K562 (cell line): ENCODE results near the gene TMEM147. TPM values are rescaled to one million over a fixed set of nuclear protein-coding genes. Genes with fewer than 3 reads are reported as not detected.

Experiments
- ATAC-seq: fragments of 200-7000 bp; cut with Tn5 transposase; 3 replicates; pipeline ENCODE4 v1.9.1; 2020; ENCODE audit warnings: moderate library complexity
- BruUV-seq: library from RNA; stranded (reverse); fragments of 400-500 nt; replicated peaks from 2 replicates; lab custom pipeline; 2021; lab: Mats Ljungman, UMichigan
- CTCF ChIA-PET: fragments of 300-600 bp; formaldehyde crosslinking; extraction: SDS; loops from one replicate; lab custom pipeline; 2021; ENCODE audit warnings: low intra/inter-chr PET ratio; lab: Yijun Ruan, JAX
- POLR2A ChIA-PET: fragments of 300-600, 350-650 bp; sonication (Branson Sonifier 250); formaldehyde crosslinking; extraction: SDS; loops from one replicate; lab custom pipeline; 2021; ENCODE audit warnings: antibody characterized with exemption, inconsistent platforms; lab: Yijun Ruan, JAX
- DNase-seq, 4 experiments: peaks; one replicate each; pipeline versions ENCODE4 v3.0.0 to v3.0.0-alpha.2; 2011 to 2018; ENCODE audit warnings: low spot score in 3 of 4, mixed read lengths in 3 of 4; ENCODE audit errors: extremely low read depth in 1 of 4
- FAIRE-seq: peaks from 2 replicates; lab custom pipeline; 2011; peaks lifted over from hg19 to GRCh38; lab: Jason Lieb, UNC
- H2AFZ ChIP-seq: 2 replicates; pipeline ENCODE4 v1.6.0; 2011; ENCODE audit warnings: low read depth, low read length, control low read depth, inconsistent platforms
- H3K27ac ChIP-seq: fragments of 200-600 bp; 3 replicates; pipeline ENCODE4 v1.8.0; 2011; ENCODE audit warnings: low read depth, mild to moderate bottlenecking, control low read depth, inconsistent platforms, low read length, moderate library complexity, mixed read lengths; ENCODE audit errors: extremely low read depth
- H3K27me3 ChIP-seq, 2 experiments: fragments of 300-600 bp in 1 of 2; 2 replicates in 1 of 2; 3 replicates in 1 of 2; pipeline versions ENCODE4 v1.6.0 to v1.8.0; 2011; ENCODE audit warnings: inconsistent platforms in 2 of 2, low read length in 2 of 2, mild to moderate bottlenecking in 1 of 2, mixed read lengths in 1 of 2, moderate library complexity in 1 of 2; ENCODE audit not compliant: control insufficient read depth in 2 of 2, insufficient read depth in 2 of 2
- H3K36me3 ChIP-seq: fragments of 300-600 bp; 3 replicates; pipeline ENCODE4 v1.8.0; 2011; ENCODE audit warnings: mild to moderate bottlenecking, low read length, inconsistent platforms; ENCODE audit not compliant: control insufficient read depth, insufficient read depth
- H3K4me1 ChIP-seq, 2 experiments: fragments of 200-600 bp in 1 of 2; replicated peaks in 1 of 2; 2 replicates in 1 of 2; 3 replicates in 1 of 2; pipeline versions ENCODE4 v1.5.1 to v1.8.0; 2011; ENCODE audit warnings: inconsistent platforms in 2 of 2, low read length in 2 of 2, mild to moderate bottlenecking in 1 of 2, mixed read lengths in 1 of 2, moderate library complexity in 1 of 2; ENCODE audit not compliant: control insufficient read depth in 2 of 2, insufficient read depth in 2 of 2
- H3K4me2 ChIP-seq: 2 replicates; pipeline ENCODE4 v1.6.1; 2011; ENCODE audit warnings: low read length, control low read depth, inconsistent platforms, mixed read lengths; ENCODE audit not compliant: insufficient read depth
- H3K4me3 ChIP-seq: fragments of 200-600 bp; sonication (generic), shearing (Covaris generic); 2 replicates; pipeline ENCODE4 v1.5.1; 2016; ENCODE audit warnings: control low read depth, inconsistent platforms
- H3K79me2 ChIP-seq: fragments of 200-600 bp; 3 replicates; pipeline ENCODE4 v1.8.0; 2011; ENCODE audit warnings: low read length, inconsistent platforms; ENCODE audit not compliant: control insufficient read depth, insufficient read depth
- H3K9ac ChIP-seq, 2 experiments: 2 replicates each; pipeline versions ENCODE4 v1.6.0 to v1.6.1; 2011; ENCODE audit warnings: low read depth in 2 of 2, low read length in 2 of 2, control low read depth in 1 of 2, inconsistent platforms in 1 of 2, mild to moderate bottlenecking in 1 of 2, mixed read lengths in 1 of 2; ENCODE audit not compliant: insufficient read depth in 1 of 2
- H3K9me1 ChIP-seq: one replicate; pipeline ENCODE4 v1.6.0; 2011; ENCODE audit warnings: inconsistent platforms, mild to moderate bottlenecking, low read length, moderate library complexity; ENCODE audit not compliant: control insufficient read depth, insufficient read depth
- H3K9me3 ChIP-seq: replicated peaks from 2 replicates; pipeline ENCODE4 v1.5.1; 2011; ENCODE audit warnings: low read depth, low read length, inconsistent platforms; ENCODE audit not compliant: control insufficient read depth, insufficient read depth
- H4K20me1 ChIP-seq: replicated peaks from 2 replicates; pipeline ENCODE4 v1.6.1; 2011; ENCODE audit warnings: low read length, inconsistent platforms, mixed read lengths; ENCODE audit not compliant: control insufficient read depth, insufficient read depth
- CHD2 ChIP-seq: IDR thresholded peaks from 2 replicates; pipeline ENCODE4 v1.6.1; 2011; ENCODE audit warnings: low read depth, low read length
- CREBBP ChIP-seq: IDR thresholded peaks from one replicate; pipeline ENCODE4 v1.6.1; 2012; ENCODE audit warnings: low read depth, mild to moderate bottlenecking, control low read depth, inconsistent platforms, low read length
- GTF2E2 ChIP-seq: fragments of 200-800 bp; sonication (Bioruptor generic); IDR thresholded peaks from 2 replicates; pipeline ENCODE4 v1.6.1; 2016; ENCODE audit warnings: missing genetic modification characterization, missing compliant biosample characterization
- LEF1 ChIP-seq: fragments of 450-650 bp; IDR thresholded peaks from 2 replicates; pipeline ENCODE4 v1.6.1; 2016; ENCODE audit warnings: mild to moderate bottlenecking
- SPI1 ChIP-seq: IDR thresholded peaks from 2 replicates; pipeline ENCODE4 v1.6.1; 2011; ENCODE audit warnings: low read depth, low read length, control low read depth, borderline replicate concordance
- ZNF224 ChIP-seq: sonication (generic); formaldehyde crosslinking; IDR thresholded peaks from 2 replicates; pipeline ENCODE4 v1.8.0; 2022; ENCODE audit warnings: mild to moderate bottlenecking, missing genetic modification reagents
- WGBS: fragments of 100-300 bp; shearing (Covaris generic); methylation state at CpG from one replicate; pipeline ENCODE4 v1.1.6; 2016; ENCODE audit warnings: low coverage, mixed read lengths; ENCODE audit not compliant: insufficient coverage; ENCODE audit errors: missing lambda C conversion rate; 5-methylcytosine and 5-hydroxymethylcytosine counted together
- in situ Hi-C: fragments of 300-500 bp; cut with MboI; formaldehyde crosslinking; loops from 4 replicates; pipeline ENCODE4 v1.15.0; 2018; ENCODE audit warnings: inconsistent platforms, mixed read lengths
- intact Hi-C: fragments of 100-400 bp; cut with micrococcal nuclease; formaldehyde crosslinking; loops from 2 replicates; pipeline ENCODE4 v1.14.2; 2022
- polyA plus RNA-seq, 8 experiments: library from polyadenylated mRNA; depleted of rRNA in 4 of 8; stranded (reverse) in 5 of 8; unstranded in 3 of 8; fragments of >200 nt; fragmentation: Nextera tagmentation in 2 of 8; fragmentation: Illumina TruSeq in 1 of 8; extraction: Ambion mirVana in 2 of 8; extraction: Trizol in 1 of 8; gene quantifications; 2 replicates each; pipeline versions ENCODE4 v1.2.1 to v1.2.3, GENCODE V29; 2011 to 2014; ENCODE audit warnings: inconsistent platforms in 1 of 8, missing spikeins in 1 of 8
- total RNA-seq, 7 experiments: library from RNA; depleted of rRNA in 6 of 7; stranded (reverse); fragments of >200 nt in 6 of 7; fragmentation: Illumina TruSeq in 2 of 7; extraction: Trizol in 2 of 7; gene quantifications; 2 replicates each; pipeline versions ENCODE4 v1.2.1 to v1.2.3, GENCODE V29; 2011 to 2021; ENCODE audit warnings: low replicate concordance in 1 of 7
- TF ChIP-seq, protein P1 (sequence below): sonication (generic); formaldehyde crosslinking; IDR thresholded peaks from 2 replicates; pipeline ENCODE4 v1.8.1; 2023; ENCODE audit warnings: mild to moderate bottlenecking, missing genetic modification reagents
- TF ChIP-seq, protein P2 (sequence below): IDR thresholded peaks from 2 replicates; pipeline ENCODE4 v1.6.1; 2016; ENCODE audit warnings: missing genetic modification characterization, missing compliant biosample characterization

The TMEM147 gene
- total and polyA plus RNA-seq, 9 of the 15 experiments (the other 6 are each of a cell fraction or from before 2014, with no cell fraction given): 73.8 to 194 (median 142) TPM

DNA sequence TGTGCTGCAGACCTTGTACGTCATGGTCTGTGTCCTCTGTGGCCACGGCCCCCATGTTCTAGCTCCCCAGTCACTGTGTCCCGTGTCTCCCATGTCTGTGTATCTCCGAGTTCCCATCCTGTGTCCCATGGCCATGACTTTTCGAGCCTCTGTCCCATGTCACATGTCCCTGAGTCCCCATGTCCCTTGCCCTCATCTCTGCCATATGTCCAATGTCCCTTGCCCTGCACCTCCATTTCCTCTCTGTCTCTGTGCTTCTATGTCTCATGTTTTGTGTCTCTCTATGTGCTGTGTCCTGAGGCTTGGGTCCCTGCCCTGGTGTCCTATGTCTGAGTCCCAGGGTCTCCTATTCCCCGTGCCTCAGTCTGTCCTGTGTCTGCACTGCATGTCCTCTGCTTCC, 16.0 kb downstream of the TMEM147 start:
- DNase-seq (no peak), ATAC-seq (no peak), FAIRE-seq (no peak)
- in situ Hi-C loops: no loop called here
- H3K27ac ChIP-seq: no peak overlapping the region
- H3K27me3 ChIP-seq: peaks cover 28 to 51% of the 10 kb centered on the region in 2 experiments; a peak in 4 of 5 replicates
- no peak overlapping the region for H2AFZ ChIP-seq
- H3K9me1 ChIP-seq: peaks cover 3% of the 10 kb centered on the region
- TF ChIP-seq, protein P1, sequence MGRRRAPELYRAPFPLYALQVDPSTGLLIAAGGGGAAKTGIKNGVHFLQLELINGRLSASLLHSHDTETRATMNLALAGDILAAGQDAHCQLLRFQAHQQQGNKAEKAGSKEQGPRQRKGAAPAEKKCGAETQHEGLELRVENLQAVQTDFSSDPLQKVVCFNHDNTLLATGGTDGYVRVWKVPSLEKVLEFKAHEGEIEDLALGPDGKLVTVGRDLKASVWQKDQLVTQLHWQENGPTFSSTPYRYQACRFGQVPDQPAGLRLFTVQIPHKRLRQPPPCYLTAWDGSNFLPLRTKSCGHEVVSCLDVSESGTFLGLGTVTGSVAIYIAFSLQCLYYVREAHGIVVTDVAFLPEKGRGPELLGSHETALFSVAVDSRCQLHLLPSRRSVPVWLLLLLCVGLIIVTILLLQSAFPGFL (CRISPR knock-in tag): no peak
- no peak for TF ChIP-seq GTF2E2 (tag)
- no peak for TF ChIP-seq CREBBP
- no peak for TF ChIP-seq CHD2
- no peak for TF ChIP-seq LEF1
- TF ChIP-seq, protein P2, sequence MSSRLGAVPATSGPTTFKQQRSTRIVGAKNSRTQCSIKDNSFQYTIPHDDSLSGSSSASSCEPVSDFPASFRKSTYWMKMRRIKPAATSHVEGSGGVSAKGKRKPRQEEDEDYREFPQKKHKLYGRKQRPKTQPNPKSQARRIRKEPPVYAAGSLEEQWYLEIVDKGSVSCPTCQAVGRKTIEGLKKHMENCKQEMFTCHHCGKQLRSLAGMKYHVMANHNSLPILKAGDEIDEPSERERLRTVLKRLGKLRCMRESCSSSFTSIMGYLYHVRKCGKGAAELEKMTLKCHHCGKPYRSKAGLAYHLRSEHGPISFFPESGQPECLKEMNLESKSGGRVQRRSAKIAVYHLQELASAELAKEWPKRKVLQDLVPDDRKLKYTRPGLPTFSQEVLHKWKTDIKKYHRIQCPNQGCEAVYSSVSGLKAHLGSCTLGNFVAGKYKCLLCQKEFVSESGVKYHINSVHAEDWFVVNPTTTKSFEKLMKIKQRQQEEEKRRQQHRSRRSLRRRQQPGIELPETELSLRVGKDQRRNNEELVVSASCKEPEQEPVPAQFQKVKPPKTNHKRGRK: no peak
- no peak for TF ChIP-seq ZNF224
- TF ChIP-seq SPI1: no peak
- no peaks in the 10 kb centered on the region for H3K79me2 ChIP-seq
- H4K20me1 ChIP-seq: peaks cover 7% of the 10 kb centered on the region; the same call in 1 of the 2 replicates
- BruUV-seq: no TSS peak
- 1% methylated on average over 6 of the region's 6 CpGs for WGBS
- ChIA-PET CTCF (no interaction called here), POLR2A (no interaction called here)
- H3K4me1 ChIP-seq: peaks cover 4 to 32% of the 10 kb centered on the region in 2 experiments; a peak in 3 of 5 replicates
- H3K4me3 ChIP-seq: no peak overlapping the region
- intact Hi-C loops: no loop called here
- no peaks in the 10 kb centered on the region for H3K36me3 ChIP-seq
- H3K9me3 ChIP-seq: no peaks in the 10 kb centered on the region
- no peak overlapping the region for H3K4me2 ChIP-seq
- H3K9ac ChIP-seq: peak overlapping the region in 1 of 2 experiments; percentile 33; a peak in 1 of 4 replicates
